NB4 (cell line): ENCODE measurements around the gene ELSPBP1.
"Not testable (repeated sequence)": the region's sequence is repeated elsewhere in the genome, so short reads cannot be mapped to it uniquely, and the experiment has no call there.

Experiments used
- DNase-seq: peaks from one replicate; pipeline ENCODE4 v3.0.0; 2010; ENCODE audit warnings: low read depth
- H3K4me3 ChIP-seq: one replicate; pipeline ENCODE4 v1.5.1; 2011; ENCODE audit warnings: mild to moderate bottlenecking, low read depth, low read length, moderate library complexity
- MYC ChIP-seq: IDR thresholded peaks from 2 replicates; pipeline ENCODE4 v1.6.1; 2011; ENCODE audit warnings: low read depth, low read length
- POLR2A ChIP-seq: IDR thresholded peaks from 2 replicates; pipeline ENCODE4 v1.6.1; 2011; ENCODE audit warnings: mild to moderate bottlenecking; ENCODE audit not compliant: insufficient read length; ENCODE audit errors: extremely low read depth
- TF ChIP-seq, protein P1 (sequence below): IDR thresholded peaks from one replicate; pipeline ENCODE4 v1.5.1; 2012; ENCODE audit warnings: low read depth, low read length
- TF ChIP-seq, protein P2 (sequence below): IDR thresholded peaks from 2 replicates; pipeline ENCODE4 v1.6.1; 2011; ENCODE audit warnings: low read depth, low read length

The ELSPBP1 gene

DNA sequence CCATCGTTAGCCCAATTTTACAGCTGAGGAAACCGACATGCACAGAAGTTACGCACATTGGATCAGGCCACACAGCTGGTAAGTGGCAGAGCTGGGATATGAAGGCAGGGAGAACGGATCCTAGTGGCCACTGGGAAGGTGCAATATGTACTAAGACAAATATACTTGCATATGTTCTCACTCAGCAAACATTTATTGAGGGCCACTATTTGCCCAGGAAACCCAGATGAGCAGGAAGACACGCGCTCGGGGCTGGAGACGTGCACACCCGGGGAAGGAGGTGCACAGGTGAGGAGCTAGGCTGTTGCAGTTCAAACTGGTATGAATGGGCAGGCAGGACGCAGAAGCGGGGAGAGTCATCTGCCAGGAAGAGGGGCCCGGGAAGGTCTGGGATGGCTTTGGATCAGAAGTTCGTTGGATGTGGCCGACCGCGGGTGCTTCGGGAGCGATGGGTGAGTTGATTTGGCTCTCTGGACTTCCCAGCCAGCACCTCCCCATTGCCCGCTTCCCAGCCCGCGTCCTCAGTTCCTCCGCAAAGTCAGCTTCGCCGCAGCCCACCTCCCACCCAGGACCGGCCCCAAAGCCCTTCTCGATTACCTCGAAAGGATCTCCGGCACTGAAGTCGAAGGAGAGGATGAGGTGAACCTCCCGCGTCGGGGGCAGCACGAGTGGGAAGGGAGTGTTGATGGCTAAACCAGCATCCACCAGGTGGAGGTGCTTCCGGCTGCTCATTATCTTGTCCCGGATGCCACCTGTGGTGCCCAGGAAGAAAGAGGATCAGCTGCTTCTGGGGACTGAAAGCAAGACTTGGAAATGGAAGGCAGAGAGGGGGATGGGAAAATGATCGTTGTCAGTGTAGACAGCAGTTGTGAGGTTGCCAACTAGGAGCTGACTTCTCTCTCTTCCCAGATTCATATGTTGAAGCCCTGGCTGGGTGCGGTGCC, 67.2 kb downstream of the ELSPBP1 start:
- TF ChIP-seq MYC, result no peak
- TF ChIP-seq, protein P1, sequence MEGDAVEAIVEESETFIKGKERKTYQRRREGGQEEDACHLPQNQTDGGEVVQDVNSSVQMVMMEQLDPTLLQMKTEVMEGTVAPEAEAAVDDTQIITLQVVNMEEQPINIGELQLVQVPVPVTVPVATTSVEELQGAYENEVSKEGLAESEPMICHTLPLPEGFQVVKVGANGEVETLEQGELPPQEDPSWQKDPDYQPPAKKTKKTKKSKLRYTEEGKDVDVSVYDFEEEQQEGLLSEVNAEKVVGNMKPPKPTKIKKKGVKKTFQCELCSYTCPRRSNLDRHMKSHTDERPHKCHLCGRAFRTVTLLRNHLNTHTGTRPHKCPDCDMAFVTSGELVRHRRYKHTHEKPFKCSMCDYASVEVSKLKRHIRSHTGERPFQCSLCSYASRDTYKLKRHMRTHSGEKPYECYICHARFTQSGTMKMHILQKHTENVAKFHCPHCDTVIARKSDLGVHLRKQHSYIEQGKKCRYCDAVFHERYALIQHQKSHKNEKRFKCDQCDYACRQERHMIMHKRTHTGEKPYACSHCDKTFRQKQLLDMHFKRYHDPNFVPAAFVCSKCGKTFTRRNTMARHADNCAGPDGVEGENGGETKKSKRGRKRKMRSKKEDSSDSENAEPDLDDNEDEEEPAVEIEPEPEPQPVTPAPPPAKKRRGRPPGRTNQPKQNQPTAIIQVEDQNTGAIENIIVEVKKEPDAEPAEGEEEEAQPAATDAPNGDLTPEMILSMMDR, result no peak
- no peak for TF ChIP-seq POLR2A
- TF ChIP-seq, protein P2, sequence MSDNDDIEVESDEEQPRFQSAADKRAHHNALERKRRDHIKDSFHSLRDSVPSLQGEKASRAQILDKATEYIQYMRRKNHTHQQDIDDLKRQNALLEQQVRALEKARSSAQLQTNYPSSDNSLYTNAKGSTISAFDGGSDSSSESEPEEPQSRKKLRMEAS, result no peak
- DNase-seq, result no peak
- no peak overlapping the region for H3K4me3 ChIP-seq

GRCh38 chr19:48064509-48064908, 70.1 kb downstream of the ELSPBP1 start:
- no peak overlapping the region for H3K4me3 ChIP-seq
- TF ChIP-seq, protein P1, result no peak
- TF ChIP-seq, protein P2, result no peak
- no peak for TF ChIP-seq MYC
- no peak for TF ChIP-seq POLR2A
- no peak for DNase-seq

GRCh38 chr19:48069435-48069834, 75.0 kb downstream of the ELSPBP1 start:
- DNase-seq, result no peak
- no peak overlapping the region for H3K4me3 ChIP-seq
- TF ChIP-seq, protein P1, result peak; percentile 12
- TF ChIP-seq, protein P2, result no peak

DNA sequence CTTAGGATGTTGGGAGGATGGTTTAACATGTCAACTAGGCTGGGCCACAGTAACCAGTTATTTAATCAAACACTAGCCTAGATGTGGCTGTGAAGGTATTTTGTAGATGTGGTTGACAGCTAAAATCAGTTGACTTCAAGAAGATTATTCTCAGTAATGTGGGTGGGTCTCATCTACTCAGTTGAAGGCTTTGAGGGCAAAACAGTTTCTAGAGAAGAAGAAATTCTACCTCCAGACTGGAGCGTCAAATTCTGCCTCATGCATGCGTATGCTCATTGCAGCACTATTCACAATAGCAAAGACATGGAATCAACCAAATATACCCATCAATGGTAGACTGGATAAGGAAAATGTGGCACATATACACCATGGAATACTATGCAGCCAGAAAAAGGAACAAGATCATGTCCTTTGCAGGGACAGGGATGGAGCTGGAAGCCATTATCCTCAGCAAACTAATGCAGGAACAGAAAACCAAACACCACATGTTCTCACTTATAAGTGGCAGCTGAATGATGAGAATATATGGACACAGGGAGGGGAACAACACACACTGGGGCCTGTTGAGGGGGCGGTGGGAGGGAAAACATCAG, 75.8 kb downstream of the ELSPBP1 start:
- not testable (repeated sequence) for H3K4me3 ChIP-seq, DNase-seq
